HG02870 (cell line): ENCODE results near the gene PTH2.
"Not testable (repeated sequence)": the region's sequence is repeated elsewhere in the genome, so short reads cannot be mapped to it uniquely, and the experiment has no call there.

Source experiments
- ATAC-seq: cut with Tn5 transposase; IDR thresholded peaks from one replicate; pipeline ENCODE4 v1.9.1; 2021; ENCODE audit warnings: mild to moderate bottlenecking, moderate library complexity; ENCODE audit not compliant: unreplicated experiment

PTH2 gene

DNA sequence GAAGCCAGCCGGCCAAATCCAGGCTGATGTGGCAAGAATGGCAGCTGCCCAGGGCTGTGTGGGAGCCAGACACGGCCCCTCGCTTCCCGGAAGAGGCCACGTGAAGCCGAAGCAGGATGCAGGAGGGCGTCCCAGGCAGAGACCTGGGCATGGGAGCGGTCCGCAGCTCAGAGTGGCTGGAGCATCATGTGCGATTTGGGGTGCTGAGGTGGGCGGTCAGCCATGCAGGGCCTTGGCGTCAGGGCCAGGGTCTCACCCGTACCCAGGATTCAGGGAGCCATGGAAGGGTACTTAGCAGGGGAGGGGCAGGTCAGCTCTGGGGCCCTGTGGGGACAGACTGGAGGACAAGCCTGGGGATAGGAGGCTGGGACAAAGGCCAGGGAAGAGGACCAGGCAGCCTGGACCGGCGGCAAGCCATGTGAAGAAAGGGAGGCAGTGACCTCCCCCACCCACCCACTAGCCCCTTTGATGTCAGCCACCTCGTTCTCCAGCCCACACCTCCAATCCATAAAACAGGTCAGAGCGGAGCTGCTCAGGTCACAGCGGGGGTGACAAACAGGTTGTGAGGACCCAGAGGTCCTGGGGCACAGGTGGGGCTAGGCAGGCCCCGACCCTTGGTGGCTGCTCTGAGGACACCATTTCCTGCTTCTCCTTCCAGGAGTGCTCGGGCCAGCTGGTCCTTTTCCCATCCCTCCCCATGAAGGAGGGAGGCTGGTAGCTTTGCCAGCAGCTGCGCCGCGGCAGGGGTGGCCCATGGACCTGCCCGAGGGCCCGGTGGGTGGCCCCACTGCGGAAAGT, 32.9 kb downstream of the PTH2 start:
- ATAC-seq, result no peak

DNA sequence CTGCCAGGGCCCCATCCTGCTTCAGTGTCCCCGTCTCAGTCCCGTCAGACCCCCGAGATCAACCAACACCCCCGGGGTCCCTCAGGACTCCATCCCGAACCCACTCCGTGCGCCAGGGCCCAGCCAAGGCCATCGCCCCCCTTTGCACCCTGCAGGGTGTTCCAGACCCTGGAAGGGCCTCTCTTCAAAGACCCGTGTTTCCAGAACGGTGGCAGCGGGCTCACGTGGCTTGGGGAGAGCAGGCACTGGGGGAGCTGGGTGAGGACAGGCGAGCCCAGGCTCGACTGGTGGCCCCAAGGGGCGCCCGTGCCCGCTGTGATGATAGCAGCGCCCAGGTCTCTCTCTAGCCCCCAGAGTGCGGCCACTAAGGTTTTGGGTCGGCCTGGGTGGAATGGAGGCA, 33.8 kb downstream of the PTH2 start:
- no peak for ATAC-seq

- ATAC-seq, result peak; percentile 58
Measured at GRCh38 chr19:49387936-49388372, 35.3 kb downstream of the PTH2 start, which contains the start of gene KASH5. Gene KASH5, plus strand, starts transcription at chr19:49388249. Its CDS starts 2,635 bp downstream, at chr19:49390884.

DNA sequence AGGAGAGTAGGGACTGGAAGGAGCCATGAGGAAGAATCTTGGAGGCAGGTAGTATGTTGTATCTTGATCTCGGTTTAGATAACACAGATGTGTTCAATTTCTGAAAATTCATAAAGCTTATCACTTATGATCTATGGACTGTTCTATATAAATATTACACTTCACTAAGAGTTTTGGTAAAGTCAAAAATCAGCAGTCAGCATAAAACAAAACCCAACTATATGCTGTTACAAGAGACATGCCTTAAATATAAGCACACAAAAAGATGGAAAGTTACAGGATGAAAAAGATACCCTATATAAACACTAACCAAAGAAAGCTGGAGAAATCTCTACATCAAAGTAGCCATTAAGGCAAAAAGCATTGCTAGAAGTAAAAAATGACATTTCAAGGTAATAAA, 39.6 kb downstream of the PTH2 start:
- ATAC-seq, result no peak

DNA sequence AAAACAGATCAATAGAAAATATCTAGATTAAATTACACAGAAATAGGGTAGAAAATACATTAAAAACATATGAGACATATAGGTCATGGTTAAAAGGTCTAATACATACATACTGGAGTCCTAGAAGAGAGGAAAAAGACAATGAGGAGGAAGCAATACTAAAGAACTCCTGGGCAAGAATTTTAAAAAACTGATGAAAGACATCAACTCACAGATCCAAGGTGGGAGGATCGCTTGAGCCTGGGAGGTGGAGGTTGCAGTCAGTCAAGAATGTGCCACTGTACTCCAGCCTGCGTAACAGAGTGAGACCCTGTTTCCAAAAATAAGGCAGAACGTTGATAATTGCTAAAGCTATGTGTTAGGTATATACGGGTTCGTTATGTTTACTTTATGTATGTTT, 40.6 kb downstream of the PTH2 start:
- no peak for ATAC-seq

- no peak for ATAC-seq
Measured at GRCh38 chr19:49380391-49380790, 42.9 kb downstream of the PTH2 start.

- no peak for ATAC-seq
Measured at GRCh38 chr19:49378512-49378911, 44.7 kb downstream of the PTH2 start.

- no peak for ATAC-seq
Measured at GRCh38 chr19:49374665-49375434, 48.4 kb downstream of the PTH2 start.

DNA sequence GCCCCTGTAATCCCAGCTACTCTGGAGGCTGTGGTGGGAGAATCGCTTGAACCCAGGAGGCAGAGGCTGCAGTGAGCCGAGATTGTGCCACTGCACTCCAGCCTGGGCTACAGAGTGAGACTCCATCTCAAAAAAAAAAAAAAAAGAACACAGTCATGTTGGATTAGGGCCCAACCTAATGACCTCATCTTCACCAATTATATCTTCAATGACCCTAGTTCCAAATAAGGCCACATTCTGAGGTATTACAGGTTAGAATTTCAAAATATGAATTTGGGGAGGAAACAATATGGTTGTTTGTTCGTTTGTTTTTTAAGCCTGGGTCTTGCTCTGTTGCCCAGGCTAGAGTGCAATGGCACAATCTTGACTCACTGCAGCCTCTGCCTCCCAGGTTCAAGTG, 50.1 kb downstream of the PTH2 start:
- not testable (repeated sequence) for ATAC-seq
